Limb (tissue), 2 donors: ENCODE data around the gene RNASEH2A.
A peak's percentile ranks its signal among the peaks of the same experiment; 100 is the strongest.

Experiments used
- DNase-seq, 2 donors: peaks; one replicate each; pipeline ENCODE4 v3.0.0-alpha.2; 2016; ENCODE audit errors: extremely low spot score in 2 of 2

Gene RNASEH2A

DNA sequence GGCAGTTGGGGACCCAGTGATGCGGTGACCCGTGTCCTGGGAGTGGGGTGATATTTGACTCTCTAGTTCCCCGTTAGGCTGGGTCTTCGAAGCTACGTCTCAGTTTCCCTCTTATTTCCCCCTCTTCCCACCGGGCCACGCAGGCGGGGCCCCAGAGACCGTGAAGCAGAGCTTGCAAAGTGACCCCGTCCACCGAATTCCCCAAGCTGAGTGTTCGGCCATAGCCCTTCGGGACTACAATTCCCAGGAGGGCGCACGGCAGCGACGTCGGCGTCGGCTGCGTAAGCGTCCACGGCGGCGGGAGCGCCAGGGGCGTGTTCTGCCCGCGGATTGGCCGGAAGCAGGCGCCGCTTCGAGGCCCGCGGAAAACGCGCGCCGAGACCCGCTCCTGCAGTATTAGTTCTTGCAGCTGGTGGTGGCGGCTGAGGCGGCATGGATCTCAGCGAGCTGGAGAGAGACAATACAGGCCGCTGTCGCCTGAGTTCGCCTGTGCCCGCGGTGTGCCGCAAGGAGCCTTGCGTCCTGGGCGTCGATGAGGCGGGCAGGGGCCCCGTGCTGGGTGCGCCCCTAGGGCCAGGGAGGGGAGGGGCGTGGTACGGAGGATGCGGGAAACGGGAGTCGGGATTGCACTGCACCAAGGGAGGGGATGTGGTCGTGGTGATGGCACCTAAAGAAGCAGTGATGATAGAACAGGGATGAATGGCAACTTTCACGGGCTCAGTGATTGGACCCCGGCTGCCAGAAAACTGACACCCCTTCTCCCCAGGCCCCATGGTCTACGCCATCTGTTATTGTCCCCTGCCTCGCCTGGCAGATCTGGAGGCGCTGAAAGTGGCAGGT is at the start of gene RNASEH2A:
RNASEH2A (plus strand) TSS at position 343 of the 840 bp plus-strand sequence; CDS start at position 433, 90 bp downstream.
- peak; percentile 92 for DNase-seq

DNA sequence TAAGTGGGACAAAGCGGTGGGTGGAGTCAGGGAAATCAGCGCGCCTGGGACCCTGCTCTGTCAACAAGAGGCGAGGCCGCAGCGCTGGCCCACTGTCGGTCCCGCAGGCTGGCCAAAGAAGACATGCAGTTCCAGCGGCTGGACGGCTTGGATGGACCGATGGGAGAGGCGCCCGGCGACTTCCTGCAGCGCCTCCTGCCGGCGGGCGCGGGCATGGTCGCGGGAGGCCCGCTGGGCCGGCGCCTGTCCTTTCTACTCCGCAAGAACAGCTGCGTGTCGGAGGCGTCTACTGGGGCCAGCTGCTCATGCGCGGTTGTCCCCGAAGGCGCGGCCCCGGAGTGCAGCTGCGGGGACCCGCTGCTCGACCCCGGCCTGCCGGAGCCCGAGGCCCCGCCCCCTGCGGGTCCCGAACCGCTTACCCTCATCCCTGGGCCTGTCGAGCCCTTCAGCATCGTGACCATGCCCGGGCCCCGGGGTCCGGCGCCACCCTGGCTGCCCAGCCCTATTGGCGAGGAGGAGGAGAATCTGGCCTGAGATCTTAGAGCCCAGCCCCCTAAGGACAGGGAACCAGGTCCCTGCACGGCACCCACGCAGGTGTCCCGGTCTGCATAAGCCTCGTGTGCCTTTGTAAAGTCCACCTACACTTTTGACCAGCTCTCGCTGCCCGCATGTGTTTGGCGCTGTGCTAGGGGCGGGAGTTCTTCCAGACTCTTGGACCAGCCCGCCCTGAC is 48.7 kb upstream of the RNASEH2A start:
- DNase-seq = peak; percentile 62 to 79

DNA sequence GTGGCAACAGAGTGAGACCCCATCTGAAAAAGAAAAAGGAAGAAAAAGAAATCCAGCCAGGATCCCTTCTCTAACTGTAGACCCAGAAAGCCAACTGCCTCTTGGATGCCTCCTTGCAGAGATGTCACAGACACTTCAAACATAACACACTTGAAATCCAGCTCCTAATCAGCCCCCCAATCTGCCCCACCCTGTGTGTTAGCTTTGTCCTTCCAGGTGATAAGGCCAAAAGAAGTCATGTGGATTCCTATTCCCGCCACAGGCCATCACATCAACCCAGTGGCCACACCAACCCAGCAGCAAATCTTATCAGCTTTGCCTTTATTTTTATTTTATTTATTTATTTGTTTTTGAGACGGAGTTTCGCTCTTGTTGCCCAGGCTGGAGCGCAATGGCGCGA is 46.7 kb upstream of the RNASEH2A start:
- no peak for DNase-seq

DNA sequence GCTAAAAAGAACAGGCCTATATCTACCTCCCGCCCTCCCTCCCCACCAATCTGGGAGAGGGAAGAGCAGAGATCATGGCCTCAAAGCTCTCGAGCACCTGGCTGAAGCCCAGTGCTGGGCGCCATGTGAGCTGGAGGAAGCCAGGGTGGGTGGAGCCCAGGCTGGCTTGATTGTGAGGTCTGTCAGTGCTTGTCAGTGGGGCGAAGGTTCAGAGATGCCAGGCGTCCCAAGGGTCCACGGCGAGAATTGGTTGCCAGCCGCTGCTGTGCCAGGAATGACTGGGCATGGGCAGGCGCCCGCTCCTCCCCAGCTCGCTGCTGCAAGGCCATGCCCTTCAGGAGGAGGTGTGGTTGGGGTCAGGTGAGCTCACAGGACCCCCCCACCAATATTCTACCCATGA is 43.3 kb upstream of the RNASEH2A start:
- no peak for DNase-seq

DNA sequence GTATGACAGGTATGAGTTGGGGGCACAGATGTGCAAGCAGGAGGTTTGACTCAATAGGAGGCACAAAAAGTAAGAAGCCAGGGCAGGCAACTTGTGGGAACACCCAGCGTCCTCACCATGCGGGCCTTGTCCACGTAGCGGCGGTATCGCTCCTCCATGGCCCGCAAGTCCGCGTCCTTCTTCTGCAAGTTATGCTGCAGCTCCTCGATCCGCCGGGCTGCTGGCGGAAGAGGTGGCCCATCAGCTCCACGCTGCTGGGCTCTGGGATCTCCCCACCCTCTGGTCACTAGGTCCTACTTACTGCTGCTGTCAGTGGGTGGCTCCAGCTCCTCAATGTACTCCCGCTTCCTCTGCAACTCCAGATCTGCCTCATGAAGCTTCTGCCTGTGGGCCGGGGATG is 41.7 kb upstream of the RNASEH2A start:
- DNase-seq = no peak

DNA sequence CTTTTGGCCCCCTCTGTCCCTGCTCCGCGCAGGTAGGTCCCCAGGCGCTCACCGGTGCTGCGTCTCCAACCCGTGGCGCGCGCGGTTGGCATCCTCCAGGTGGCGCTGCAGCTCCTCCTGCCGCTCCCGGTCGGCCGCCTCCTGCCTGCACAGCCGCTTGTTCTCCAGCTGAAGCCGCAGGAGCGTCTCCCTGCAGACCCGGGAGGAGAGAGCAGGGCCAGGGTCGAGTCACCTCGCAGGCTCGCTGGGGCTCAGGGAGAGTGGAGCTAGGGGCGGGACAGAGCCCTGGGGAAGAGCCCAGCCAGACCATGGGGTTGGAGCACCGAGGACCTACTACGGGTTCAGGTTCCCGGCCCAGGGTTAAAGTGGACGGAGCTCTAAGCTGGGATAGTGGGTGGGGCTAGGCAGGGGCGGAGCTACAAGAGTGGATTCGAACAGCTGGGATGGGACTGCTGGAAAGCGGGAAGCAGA is 40.3 kb upstream of the RNASEH2A start:
- peak; percentile 89 to 91 for DNase-seq

DNA sequence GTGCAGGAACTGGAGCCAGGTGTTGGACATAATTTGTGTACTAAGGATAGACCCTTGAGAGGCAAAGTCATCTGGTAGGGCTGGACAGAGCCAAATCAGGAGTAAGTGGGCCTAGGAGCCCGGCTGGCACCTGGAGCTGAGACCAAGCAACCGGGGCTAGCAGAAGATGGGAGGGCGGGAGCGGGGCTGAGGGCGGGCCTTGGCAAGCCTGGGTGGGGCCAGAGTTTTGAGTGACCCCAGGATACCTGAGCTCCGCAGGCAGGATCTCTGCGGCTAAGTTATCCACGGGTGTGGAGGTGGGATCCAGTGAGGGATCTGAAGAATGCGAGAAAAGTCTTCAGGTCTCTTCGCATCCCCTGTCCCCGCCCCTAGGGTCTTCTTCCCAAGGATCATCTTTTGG is 39.2 kb upstream of the RNASEH2A start:
- no peak for DNase-seq

DNA sequence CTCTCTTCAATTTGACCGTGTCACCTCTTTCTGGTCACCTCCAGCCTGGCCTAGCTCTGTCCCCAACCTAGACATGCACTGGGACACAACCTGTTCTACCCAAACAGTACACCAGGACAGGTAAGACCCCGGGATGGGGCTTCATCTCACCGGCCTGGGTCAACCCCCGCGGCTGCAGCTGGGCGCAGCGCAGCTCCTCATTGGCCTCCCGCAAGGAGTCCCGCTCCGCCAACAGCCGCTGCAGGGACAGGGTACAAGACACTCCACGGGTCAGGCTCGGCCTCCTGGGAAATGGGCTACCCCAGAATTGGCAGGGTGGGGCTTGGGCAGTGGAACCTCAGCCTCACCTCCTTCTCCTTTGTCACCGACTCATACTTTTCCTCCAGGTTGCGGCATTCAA is 38.7 kb upstream of the RNASEH2A start:
- DNase-seq = no peak

DNA sequence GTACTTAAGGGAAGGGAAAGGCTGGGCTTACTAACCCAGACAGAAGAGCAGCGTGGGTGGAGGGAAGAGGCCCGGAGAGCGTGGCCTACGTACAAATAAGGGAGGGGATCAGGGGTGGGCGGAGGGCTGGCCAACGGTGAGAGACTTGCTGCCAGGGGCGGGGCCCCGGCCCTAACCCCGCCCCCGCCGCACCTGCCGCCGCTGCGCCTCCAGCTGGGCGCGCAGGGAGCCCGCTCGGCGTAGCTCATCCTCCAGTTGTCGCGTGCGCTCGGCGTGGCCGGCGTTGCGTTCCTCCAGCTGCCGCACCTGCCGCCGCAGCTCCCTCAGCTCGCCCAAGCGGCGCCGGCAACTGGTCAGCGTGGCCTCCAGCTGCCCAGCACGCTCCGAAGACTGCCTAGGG is 36.7 kb upstream of the RNASEH2A start:
- DNase-seq = peak; percentile 29 to 58

DNA sequence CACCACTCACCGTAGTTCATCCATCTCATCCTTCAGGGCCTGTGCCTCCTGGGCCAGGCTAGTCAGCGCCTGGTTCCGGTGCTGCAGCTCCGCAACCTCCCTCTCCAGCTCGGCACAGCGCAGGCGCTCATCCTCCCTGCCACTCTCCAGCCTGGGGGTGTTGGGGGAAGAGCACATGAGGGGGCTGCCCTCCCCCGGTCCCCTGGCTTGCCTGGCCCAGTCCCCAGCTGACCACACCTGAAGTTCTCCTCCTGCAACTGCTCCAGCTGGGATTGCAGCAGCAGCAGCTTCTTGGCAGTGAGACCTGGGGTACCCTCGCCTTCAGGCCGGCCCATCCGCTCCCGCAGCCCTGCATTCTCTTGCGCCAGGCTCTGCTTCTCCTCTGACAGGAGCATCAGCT is 35.5 kb upstream of the RNASEH2A start:
- DNase-seq = no peak

DNA sequence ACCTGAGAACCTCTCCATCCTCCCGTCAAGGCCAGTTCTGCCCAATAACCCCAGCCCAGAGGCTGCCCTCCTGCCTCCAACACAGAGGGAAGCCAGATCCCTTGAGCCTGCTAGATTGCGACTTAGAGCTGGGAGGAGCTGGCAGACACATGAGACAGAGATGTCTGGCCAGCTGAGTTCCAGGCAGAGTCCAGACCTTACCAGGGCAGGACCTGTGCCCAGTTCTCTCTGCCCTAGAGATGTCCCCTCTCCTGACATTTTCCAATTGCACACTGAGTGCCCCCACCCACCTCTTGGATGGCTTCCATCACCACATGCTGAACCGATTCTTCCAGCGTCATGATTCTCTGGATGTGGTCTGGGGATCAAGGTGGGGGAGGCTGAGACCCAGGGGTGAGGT is 34.1 kb upstream of the RNASEH2A start:
- DNase-seq = no peak

DNA sequence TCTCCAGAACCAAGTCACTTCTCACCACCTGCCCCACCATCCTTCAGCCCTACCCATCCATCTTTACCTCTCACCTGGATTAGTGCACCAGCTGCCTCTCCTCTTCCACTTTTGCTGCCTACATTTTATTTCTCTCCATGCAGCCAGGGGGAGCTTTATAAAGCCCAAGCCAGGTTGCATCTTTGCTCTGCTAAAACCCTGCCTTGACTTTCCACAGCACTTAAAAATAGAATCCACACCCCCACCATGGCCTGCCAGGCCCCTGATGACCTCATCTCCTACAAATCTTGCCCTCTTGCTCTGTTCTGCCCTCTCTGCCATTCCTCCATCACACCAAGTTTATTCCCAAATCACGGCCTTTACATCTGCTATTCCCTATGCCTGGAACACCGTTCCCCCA is 32.8 kb upstream of the RNASEH2A start:
- no peak for DNase-seq

DNA sequence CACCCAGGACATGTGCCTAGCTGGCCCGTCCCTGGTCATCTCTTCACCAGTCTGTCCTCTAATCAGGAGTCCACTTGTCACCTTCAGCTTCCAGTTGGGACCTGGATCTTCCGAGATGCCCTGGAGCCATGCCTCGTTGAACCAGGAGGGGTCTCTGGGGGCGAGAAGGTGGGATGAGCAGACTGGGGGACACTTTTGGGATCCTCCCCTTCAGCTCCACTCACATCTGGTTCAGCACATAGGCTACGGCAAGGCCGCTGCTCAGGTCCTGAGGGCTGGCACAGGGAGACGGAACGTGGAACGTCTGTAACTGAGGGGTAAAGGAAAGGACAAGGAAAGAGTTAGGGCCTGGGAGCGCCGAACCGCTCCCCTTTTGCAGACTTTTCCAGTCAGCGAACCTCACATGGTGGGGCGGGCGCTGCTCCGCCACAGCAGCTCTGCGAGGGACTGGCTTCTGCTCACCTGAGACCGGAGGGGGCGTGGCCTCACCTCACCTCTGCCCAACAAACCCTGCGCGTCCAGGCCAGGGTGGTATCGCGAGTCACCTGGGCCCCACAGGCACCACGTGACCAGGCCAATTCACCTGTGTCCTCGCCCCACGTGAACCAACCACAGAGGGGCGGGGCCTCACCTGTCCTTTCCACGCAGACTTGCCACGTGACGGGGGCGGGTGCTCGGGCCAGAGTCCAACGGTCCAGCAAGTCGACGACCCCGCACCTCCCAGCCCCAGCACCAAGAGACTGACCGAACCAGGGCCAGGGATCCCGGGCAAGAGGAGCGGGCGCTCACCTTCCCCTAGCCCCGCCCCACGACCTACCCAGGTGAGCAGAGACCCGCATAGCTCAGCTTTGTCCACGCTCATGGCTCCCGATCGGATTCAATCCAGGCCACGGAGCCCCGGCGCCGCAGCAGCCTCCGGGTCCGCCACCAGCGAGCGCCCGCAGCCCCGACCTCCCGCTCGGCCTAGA is 31.5 kb upstream of the RNASEH2A start, which contains the start of gene HOOK2:
HOOK2 (minus strand) TSS at position 965 of the 968 bp plus-strand sequence; CDS start at position 862, 103 bp downstream.
- no peak for DNase-seq

DNA sequence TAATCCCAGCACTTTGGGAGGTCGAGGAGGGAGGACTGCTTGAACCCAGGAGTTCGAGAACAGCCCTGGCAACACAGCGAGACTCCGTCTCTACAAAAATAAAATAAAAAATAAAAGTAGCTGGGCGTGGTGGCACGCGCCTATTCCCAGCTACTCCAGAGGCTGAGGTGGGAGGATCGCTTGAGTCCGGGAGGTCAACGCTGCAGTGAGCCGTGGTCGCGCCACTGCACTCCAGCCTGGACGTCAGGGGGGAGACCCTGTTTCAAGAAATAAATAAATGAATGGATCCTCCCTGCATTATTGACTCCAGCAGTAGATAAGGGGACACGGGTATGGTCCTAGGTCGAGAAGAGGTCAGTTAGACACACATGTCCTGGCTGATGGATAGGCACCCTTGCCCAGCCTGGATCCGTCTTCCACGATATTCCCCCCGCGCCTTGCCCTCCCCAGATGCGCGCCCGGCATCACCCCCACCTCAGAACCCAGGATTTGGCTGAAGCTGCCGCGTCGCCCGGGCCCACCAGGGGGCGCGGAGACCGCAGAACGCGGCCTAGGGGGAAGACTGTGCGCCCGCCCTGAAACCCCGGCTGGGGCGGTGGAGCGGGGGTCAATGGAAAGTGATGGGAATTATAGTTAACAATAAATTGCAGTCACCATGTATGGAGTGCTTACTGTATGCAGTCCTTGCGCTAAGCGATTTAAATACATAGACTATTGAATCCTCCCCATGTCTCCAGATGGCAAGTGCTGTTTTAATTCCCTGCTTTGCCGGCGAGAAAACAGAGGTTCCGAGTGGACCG is 29.0 kb upstream of the RNASEH2A start:
- DNase-seq = peak; percentile 88 to 92

DNA sequence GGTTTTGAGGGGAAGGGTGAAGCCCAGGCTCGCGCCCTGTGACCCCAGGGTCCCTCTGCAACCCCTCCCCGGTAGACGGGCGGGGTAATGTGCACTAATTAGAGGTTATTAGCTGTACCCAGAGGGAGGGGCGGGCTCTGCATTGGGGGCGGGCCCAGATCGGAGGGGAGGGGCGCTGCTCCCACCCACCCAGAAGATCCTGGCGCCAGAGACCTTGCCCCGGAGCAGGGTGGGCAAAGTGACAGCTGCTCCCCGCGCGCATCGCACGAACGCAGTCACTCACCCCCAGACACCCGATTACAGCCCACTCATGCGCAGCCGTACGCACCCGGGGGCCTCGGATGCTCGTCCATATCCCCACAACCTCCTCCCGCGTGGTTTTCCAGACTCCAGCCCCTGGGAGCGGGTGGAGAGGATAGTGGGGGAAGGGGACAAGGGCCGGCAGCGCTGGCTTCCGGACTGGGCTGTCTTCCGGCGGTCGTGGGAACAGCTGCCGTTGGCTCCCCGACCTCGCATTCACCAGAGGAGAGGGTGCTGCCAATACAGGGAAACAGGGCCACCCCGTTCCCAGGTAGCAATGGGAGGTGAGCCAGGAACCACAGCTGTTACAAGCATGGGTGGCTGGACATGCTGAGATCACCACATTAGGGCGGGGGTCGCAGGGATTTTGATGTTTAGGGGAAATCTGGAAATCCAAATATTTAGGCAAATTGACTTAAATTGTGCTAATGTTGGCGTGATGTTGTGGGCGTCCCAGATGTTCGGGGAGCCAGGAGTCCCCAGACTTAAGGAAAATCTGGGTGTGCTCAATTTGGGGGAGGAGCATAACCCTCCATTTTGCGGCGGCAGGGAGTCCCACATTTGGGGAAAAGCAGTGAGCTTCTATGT is 28.1 kb upstream of the RNASEH2A start:
- DNase-seq = peak; percentile 69 to 86

DNA sequence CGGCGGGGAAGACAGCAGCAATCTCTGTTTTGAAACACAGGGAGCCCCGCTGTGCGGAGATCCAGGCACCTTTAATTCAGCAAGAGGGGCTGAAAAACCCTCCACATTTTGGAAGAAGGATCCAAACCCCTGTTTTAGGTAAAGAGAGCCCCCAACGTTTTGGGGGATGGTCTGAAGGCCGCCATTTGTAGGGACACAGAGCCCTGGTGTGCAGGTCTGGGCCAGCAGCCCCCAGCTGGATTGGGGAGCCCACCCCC is 27.6 kb upstream of the RNASEH2A start:
- no peak for DNase-seq

DNA sequence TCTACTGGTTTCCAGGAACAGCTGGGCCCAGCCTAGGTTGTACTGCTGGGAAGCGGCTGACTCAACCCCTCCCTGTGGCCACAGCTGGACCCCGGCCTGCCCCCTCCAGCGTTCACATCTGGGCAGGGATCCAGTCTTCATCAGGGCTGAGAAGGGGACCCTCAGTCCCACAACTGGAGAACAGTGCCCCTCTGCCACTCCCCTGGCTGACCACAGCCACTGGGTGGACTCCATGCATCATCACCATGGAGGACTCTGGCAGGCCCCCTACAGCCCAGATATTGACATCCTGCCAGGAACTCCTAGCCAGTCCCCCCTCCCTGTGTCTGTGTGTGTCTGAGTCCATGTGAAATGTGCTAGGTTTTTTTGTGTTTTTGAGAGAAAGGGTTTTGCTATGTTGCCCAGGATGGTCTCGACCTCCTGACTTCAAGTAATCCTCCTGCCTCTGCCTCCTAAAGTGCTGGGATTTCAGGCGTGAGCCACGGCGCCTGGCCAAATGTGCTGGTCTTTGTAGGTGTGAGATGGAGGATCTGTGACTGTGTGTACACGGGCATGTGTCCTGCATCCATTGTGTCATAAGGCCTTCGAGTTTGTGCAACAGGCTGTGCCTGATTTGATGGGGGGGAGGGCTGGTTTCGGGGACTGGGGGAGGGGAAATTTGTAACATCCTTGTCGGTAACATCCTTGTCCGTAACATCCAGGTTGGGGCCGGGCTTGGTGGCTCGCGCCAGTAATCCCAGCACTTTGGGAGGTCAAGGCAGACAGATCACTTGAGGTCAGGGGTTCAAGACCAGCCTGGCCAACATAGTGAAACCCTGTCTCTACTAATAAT is 27.0 kb upstream of the RNASEH2A start:
- DNase-seq = peak; percentile 87 to 88

DNA sequence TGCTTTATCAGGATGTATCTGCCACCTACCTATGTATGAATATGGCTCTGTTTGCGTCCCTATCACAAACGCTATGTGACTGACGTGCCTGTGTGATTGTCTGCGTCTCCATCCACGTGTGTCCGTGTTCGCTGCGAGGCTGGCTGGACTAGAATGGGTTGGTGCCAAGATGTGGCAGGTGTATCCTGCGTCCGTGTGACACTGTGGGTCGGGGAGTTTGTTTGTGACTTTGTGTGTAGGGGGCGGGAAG is 24.3 kb upstream of the RNASEH2A start:
- no peak for DNase-seq
